K562 (cell line): ENCODE measurements around the gene POLR2L. TPM values are rescaled to one million over a fixed set of nuclear protein-coding genes. Genes with fewer than 3 reads are reported as not detected.

Source experiments
- AFF1 ChIP-seq, 2 experiments: fragments of 450-650 bp; IDR thresholded peaks; 2 replicates each; pipeline ENCODE4 v1.6.1; 2018; ENCODE audit warnings: mild to moderate bottlenecking in 2 of 2, low read depth in 1 of 2; ENCODE audit not compliant: partially characterized antibody in 2 of 2
- ARID3B ChIP-seq: fragments of 250-450 bp; sonication (Bioruptor Pico); IDR thresholded peaks from 2 replicates; pipeline ENCODE4 v1.4.0; 2020; ENCODE audit warnings: borderline replicate concordance
- ASH1L ChIP-seq: fragments of 450-650 bp; IDR thresholded peaks from 2 replicates; pipeline ENCODE4 v1.6.1; 2018; ENCODE audit warnings: borderline replicate concordance, mild to moderate bottlenecking, low read depth; ENCODE audit not compliant: partially characterized antibody
- BRD4 ChIP-seq: fragments of 200-600 bp; sonication (generic); IDR thresholded peaks from 2 replicates; pipeline ENCODE4 v1.6.1; 2017; ENCODE audit warnings: inconsistent platforms
- CBFA2T3 ChIP-seq: fragments of 450-650 bp; IDR thresholded peaks from 2 replicates; pipeline ENCODE4 v1.6.1; 2017
- FOXO4 ChIP-seq: fragments of 450-650 bp; formaldehyde crosslinking; IDR thresholded peaks from 2 replicates; pipeline ENCODE4 v1.4.0; 2020; ENCODE audit warnings: mild to moderate bottlenecking, moderate library complexity
- FOXP4 ChIP-seq: sonication (generic); formaldehyde crosslinking; IDR thresholded peaks from 2 replicates; pipeline ENCODE4 v1.8.0; 2022; ENCODE audit warnings: mild to moderate bottlenecking, missing genetic modification reagents, borderline replicate concordance
- JUND ChIP-seq, 2 experiments: IDR thresholded peaks; 2 replicates in 1 of 2; 3 replicates in 1 of 2; pipeline ENCODE4 v1.6.1; 2011; ENCODE audit warnings: borderline replicate concordance in 2 of 2, low read depth in 2 of 2, low read length in 2 of 2, improper control_type of control experiment in 1 of 2, missing biosample characterization in 1 of 2, missing genetic modification characterization in 1 of 2, missing genetic modification reagents in 1 of 2
- POLR2G ChIP-seq: fragments of 200-400 bp; formaldehyde crosslinking; IDR thresholded peaks from 2 replicates; pipeline ENCODE4 v1.6.1; 2017; ENCODE audit warnings: low read depth, mild to moderate bottlenecking, antibody characterized with exemption, low read length, moderate library complexity
- SMAD2 ChIP-seq: fragments of 150-350 bp; IDR thresholded peaks from 2 replicates; pipeline ENCODE4 v1.6.1; 2014; ENCODE audit warnings: low read depth, mild to moderate bottlenecking, low read length
- SP2 ChIP-seq: IDR thresholded peaks from 2 replicates; pipeline ENCODE4 v1.6.1; 2011; ENCODE audit warnings: mild to moderate bottlenecking, low read depth, low read length, moderate library complexity; ENCODE audit not compliant: poor library complexity, severe bottlenecking; ENCODE audit errors: extremely low read depth
- ZBTB49 ChIP-seq: sonication (generic); formaldehyde crosslinking; IDR thresholded peaks from 2 replicates; pipeline ENCODE4 v1.8.0; 2022; ENCODE audit warnings: missing genetic modification reagents, mild to moderate bottlenecking, borderline replicate concordance
- ZBTB7A ChIP-seq: IDR thresholded peaks from 2 replicates; pipeline ENCODE4 v1.6.1; 2011; ENCODE audit warnings: low read depth, mild to moderate bottlenecking, low read length, moderate library complexity, borderline replicate concordance; ENCODE audit not compliant: control insufficient read depth
- ZNF79 ChIP-seq: fragments of 250-450 bp; sonication (Bioruptor Pico); IDR thresholded peaks from 2 replicates; pipeline ENCODE4 v1.4.0; 2020; ENCODE audit warnings: low read depth, mild to moderate bottlenecking, moderate library complexity
- polyA plus RNA-seq, 8 experiments: library from polyadenylated mRNA; depleted of rRNA in 4 of 8; stranded (reverse) in 5 of 8; unstranded in 3 of 8; fragments of >200 nt; fragmentation: Nextera tagmentation in 2 of 8; fragmentation: Illumina TruSeq in 1 of 8; extraction: Ambion mirVana in 2 of 8; extraction: Trizol in 1 of 8; gene quantifications; 2 replicates each; pipeline versions ENCODE4 v1.2.1 to v1.2.3, GENCODE V29; 2011 to 2014; ENCODE audit warnings: inconsistent platforms in 1 of 8, missing spikeins in 1 of 8
- total RNA-seq, 7 experiments: library from RNA; depleted of rRNA in 6 of 7; stranded (reverse); fragments of >200 nt in 6 of 7; fragmentation: Illumina TruSeq in 2 of 7; extraction: Trizol in 2 of 7; gene quantifications; 2 replicates each; pipeline versions ENCODE4 v1.2.1 to v1.2.3, GENCODE V29; 2011 to 2021; ENCODE audit warnings: low replicate concordance in 1 of 7

The POLR2L gene
- total and polyA plus RNA-seq, 9 of the 15 experiments (the other 6 are each of a cell fraction or from before 2014, with no cell fraction given), result 38.3 to 688 (median 108) TPM

GRCh38 chr11:832529-833113, 9.7 kb downstream of the POLR2L start, which contains the start of gene CD151 (continued):
- TF ChIP-seq FOXP4 (CRISPR knock-in tag) (no peak), JUND (IDR thresholded peaks at IDR 0.05; ENCODE audit: borderline replicate concordance, low read depth, low read length) (no peak), JUND (tag; IDR thresholded peaks at IDR 0.05; ENCODE audit: borderline replicate concordance, low read depth, low read length) (no peak), ZBTB49 (CRISPR knock-in tag) (no peak), CBFA2T3 (no peak), SMAD2 (no peak), ARID3B (no peak), SP2 (no peak), FOXO4 (CRISPR knock-in tag) (no peak), ZBTB7A (peak; percentile 68; the same call in 1 of the 2 replicates), POLR2G (peak; percentile 10), BRD4 (no peak), ASH1L (no peak), ZNF79 (CRISPR knock-in tag) (no peak), AFF1 (IDR thresholded peaks at IDR 0.05; ENCODE audit: low read depth in 1 of 2, partially characterized antibody in 2 of 2) (no peak)
